A549 treated with CORT108297 at 1 μM for 4 hours (cell line): ENCODE data around the gene RNF38. TPM values are rescaled to one million over a fixed set of nuclear protein-coding genes. Genes with fewer than 3 reads are reported as not detected.

Experiments used
- total RNA-seq: library from RNA; stranded (reverse); fragments of 200-300 nt; extraction: Qiagen RNA extraction; gene quantifications from 5 replicates; pipeline ENCODE4 v1.2.3, GENCODE V29; 2022

The RNF38 gene
- 6.7 to 9.4 TPM (median 8.6 TPM) in 5 replicates for total RNA-seq

DNA sequence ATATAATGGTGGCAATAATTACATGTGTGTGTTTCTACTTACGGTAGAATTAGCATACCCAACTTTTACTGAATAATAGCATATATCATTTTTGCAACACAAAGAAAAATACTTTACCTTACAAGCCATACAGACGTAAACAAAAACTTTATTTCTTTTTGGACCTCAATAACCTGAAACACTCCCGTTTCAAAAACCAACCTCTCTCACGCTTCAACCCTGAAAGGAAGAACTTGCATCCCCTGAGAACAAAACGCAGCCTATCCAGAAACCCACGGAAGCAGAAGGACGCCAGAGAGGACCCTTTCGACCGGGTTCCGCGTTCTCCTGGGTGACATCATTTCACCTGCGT is at the start of gene RNF38:
TSS of gene RNF38 (minus strand) at position 290 of the 352 bp plus-strand sequence. CDS start at position 129, 161 bp downstream.

Other genes starting within 250 kb of the RNF38 start
- 0.05 TPM in 1 of 5 replicates, not detected in the others for gene CCIN, start 230.9 kb downstream of the RNF38 start, total RNA-seq
- 335 to 441 TPM (median 388 TPM) in 5 replicates for gene CLTA, start 209.3 kb downstream of the RNF38 start, total RNA-seq
- gene GNE, start 141.8 kb downstream of the RNF38 start, total RNA-seq: 11.3 to 15.3 TPM (median 14.8 TPM) in 5 replicates
- 62.8 to 88.5 TPM (median 71.3 TPM) in 5 replicates for gene MELK, start 172.6 kb upstream of the RNF38 start, total RNA-seq